HG03039 (cell line): Measurements from ENCODE around the gene SSC4D.

Source experiments
- ATAC-seq: cut with Tn5 transposase; IDR thresholded peaks from one replicate; pipeline ENCODE4 v1.9.1; 2021; ENCODE audit warnings: mild to moderate bottlenecking, moderate library complexity; ENCODE audit not compliant: unreplicated experiment

Gene SSC4D

DNA sequence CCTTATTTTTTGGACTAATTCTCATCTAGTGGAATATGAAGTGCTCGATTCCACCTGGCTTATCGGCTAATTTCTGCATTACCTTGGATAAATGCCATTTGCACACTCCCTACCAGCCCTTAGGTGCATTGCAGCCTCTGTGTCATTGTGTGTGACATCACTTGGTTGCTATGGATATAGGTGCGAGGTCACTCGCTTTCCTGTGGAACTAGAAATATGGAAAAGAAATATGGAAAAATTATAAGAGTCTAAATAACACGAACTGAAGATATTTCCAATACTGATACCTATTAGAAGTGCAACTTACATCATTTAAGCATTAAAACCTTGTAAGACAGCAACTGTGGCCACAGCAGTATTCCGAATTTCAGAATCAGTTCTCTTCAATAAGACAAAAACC, 52.7 kb downstream of the SSC4D start:
- no peak for ATAC-seq

DNA sequence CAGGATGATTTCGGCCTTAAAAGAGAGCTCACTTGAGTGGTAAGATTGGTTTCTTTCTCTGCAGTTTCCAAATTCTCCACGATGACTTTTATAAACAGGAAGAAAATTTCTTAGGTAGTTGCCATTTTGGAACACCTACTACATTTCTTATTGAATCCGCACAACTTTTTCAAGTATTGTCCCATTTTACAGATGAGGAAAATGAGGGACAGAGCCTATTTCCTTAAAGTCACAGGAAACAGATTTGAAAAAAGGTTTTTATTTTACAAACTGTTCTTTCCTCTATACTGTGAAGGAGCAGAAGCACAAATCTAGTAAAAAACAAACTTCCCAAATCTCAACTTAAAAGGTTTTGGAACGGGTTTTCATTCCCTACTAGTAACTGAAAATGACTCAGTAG, 53.4 kb downstream of the SSC4D start:
- no peak for ATAC-seq

DNA sequence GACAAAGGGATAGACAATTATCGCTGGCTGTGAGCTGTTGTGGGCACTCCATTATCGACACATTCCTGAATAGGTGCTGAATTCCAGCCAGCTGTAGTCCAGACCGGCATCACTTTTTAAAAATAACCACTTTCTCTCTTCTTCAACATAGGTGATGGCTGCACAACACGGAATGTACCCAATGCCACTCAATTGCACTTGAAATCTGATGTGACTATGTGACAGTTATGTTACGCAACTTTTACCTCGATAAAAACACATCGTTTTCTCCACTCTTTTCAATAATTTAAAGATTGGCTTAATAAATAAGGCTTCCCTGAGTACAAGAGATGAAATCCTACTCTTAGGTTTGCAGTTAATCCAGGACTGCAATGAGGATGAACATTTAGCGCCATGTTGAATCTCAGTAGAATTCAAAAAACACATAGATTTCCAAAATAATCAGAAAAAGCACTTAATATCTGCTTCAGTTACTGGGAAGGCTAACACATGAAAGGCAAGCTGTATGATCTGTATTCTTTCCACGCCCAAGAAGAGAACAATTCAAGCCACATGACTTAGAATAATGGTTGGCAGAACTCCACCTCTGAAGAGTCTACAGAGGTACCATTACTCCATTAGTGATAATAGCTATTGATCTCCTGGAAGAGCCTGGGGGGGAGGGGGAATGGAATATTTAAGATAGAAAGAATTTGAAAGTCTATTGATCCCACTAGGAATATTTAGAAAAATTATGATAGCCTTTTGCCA, 54.3 kb downstream of the SSC4D start:
- ATAC-seq: no peak

DNA sequence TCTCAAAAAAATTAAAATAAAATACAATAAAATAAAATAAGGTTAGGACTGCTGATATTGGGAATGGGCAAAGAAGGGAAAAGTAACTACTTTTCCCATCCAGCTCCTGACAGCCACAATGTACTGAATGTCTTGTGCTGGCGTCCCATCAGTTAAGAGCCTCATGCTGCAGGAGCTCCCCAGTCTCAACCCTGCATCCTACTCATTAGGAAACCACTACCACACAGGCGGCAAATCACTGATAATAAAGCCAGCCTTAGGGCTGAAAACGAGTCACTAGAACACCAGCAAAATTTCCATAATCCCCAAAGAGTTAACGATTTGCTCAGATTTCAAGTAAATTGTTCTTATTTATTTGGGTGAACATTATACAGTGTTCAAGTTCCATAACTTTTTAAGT, 55.0 kb downstream of the SSC4D start:
- no peak for ATAC-seq

DNA sequence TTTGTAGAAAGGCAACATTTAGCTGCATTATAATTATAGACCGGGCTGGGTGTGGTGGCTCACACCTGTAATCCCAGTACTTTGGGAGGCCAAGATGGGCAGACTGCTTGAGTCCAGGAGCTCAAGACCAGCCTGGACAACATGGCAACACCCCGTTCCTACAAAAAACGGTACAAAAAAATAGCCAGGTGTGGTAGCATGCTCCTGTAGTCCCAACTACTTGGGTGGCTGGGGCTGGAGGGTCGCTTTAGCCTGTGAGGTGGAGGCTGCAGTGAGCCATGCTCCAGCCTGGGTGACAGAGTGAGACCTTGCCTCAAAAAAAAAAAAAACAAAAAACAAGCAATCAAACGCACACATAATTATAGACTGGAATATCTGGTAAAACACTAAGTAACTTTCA, 55.8 kb downstream of the SSC4D start:
- no peak for ATAC-seq

DNA sequence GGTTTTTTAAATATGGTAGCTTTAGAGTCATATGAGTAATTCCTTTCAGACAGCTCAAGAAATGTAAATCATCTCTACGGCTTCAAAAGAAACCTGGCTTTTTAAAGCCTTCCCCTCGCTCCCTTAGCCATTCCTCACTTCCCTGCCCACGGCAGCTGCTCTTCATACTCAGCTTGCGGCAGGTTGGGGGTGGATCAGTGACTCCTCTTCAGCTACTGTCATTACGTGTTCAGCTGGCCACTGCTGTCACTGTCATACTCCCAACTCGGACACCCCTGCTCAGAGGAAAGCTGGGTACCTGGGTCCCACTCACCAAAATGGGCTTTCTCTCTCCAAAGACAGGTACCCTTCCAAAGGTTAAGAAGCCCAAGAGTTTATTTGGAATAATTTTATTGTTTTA, 57.3 kb downstream of the SSC4D start:
- ATAC-seq: no peak

DNA sequence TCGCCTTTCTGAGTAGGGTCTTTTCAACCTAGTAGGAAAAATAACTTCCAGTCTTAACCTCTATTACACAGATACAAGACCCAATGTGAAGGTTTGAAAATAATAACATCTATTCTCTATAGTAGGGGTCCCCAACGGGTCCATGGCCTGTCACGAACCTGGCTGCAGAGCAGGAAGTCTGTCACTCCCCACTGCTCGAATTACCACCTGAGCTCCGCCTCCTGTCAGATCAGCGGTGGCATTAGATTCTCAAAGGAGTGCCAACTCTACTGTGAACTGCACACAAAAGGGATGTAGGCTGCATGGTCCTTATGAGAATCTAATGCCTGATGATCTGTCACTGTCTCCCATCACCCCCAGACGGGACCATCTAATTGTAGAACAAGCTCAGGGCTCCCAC, 58.1 kb downstream of the SSC4D start:
- ATAC-seq: no peak

DNA sequence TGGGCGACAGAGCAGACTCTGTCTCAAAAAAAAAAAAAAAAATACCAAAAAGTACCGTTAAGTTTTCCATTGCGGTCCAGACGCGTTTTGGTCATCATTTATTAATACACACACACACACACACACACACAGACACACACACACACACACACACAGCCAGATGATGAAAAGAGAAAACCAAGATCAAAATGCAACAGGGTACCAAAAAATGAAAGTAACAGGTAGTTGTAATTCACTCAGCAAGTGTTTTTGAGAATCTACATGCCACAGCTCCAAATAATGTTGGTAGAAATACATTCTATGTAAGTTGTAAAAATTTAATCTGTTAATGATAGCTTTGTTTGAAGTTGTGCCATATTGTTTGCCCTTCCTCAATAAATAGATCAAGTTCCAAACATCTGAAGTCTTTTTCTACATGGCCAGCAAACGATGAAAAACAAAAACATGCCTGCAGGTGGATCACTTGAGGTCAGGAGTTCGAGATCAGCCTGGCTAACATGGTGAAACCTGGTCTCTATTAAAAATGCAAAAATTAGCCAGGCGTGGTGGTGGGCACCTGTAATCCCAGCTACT, 60.1 kb downstream of the SSC4D start:
- ATAC-seq: no peak

DNA sequence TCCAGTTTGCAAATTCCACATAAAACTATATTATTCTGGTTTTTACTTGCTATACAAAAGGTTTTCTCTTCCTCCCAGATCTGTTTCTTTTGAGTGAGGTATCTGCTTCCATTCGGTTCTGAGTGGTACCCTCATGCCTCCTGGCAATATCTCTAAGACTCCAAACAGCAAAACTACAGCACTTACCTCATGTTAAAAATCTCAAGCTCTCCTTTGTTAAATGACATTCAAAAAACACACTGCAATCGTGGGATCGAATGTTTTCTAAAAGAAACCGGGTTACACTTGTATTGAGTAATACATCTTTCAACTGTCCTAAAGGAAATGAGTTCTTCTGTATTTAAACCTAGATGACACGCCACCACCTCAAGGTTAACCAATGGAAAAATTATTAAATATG, 61.8 kb downstream of the SSC4D start:
- no peak for ATAC-seq

DNA sequence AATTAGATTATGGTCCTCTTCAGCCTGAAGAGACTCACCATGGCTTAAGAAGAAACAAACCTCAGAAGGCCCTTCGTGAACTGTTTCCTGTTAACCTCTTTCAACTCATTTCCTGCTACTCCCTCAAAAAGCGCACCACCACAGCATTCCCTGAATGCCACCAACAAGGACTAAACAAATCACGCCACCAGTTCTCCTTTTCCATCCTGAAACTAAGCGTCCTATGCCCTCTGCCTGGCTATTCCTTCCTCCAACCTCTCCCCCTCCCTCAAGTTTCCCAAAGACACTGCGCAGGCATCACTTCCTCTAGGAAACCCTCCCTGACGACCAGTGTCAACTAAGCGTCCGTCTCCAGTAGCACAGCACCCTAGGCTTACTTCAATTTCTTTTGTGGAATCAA, 62.7 kb downstream of the SSC4D start:
- no peak for ATAC-seq

DNA sequence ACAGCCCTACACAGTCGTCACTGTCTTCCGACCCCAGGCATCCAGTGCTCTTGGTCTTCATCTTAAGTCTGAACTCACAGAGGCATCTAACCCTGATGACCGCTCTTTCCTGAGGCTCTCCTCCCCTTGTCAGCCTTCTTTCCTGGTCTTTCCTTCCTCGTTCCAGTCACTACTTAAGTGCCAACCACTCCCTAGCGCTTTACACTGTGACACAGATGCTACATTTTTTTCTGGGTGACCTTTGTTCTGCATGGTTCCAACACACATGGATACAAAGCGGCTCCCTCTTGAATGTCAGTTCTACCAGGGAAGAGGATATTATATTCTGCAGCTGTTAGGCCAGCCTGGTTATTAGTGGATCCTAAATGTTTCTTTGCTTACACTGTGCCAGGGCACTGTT, 63.4 kb downstream of the SSC4D start:
- ATAC-seq: no peak

DNA sequence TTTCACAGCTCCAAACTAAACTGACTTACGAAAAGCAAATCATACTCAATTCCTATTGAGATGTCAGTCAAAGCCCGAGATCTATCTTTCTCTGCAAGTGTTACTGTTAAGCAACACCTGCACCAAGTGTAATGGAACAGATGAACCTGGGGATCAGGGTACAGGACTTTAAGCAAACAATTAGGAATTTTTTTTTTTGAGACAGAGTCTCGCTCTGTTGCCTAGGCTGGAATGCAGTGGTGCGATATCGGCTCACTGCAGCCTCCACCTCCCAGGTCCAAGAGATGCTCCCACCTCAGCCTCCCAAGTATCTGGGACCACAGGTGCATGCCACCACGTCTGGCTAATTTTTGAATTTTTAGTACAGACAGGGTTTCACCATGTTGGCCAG, 65.6 kb downstream of the SSC4D start:
- ATAC-seq: no peak

DNA sequence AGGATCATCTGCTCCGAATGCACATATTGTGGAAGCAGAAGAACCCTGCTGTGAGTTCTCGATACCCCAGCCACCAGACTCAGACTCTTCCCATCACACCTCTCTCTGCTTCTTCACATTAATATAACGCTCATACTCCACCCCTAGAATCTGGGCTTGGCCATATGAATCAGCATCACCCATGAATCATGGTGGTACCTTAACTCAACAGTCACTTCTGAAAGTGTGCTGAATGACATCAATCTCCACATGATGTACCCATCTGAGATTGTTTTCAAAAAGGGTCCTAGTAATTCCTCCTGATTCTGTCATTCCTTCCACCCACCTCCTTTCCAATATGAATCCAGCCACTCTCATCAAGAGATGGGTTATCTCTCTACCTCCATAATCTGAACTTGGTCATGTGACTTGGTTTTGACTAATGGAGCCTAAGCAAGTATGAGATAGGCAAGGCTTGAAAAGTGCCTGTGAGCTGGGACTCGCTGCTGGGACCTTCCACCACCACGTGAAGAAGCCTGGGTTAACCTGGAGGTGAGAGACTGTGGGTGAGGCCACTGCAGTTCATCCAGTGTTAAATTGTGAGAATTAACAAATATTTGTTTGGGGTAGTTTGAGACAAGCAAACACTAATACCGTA, 66.1 kb downstream of the SSC4D start:
- no peak for ATAC-seq

DNA sequence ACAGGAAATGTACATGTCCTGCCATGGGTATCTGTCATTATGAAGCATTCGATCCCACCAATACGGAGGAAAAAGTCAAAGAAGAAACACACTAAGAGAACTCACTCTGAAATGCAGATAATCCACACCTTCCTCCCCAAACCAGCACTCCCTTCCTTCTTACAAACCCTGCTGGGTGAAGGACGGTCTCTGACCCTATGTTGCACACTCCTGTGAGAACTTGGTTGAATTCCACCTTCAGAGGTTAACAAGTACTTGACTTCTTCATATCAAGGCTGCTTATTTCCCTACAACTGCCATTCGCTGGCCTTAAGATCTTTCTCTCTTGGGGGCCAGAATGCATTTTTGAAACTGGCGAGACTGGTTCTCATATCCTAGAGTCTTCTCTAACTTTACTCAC, 67.3 kb downstream of the SSC4D start:
- no peak for ATAC-seq

DNA sequence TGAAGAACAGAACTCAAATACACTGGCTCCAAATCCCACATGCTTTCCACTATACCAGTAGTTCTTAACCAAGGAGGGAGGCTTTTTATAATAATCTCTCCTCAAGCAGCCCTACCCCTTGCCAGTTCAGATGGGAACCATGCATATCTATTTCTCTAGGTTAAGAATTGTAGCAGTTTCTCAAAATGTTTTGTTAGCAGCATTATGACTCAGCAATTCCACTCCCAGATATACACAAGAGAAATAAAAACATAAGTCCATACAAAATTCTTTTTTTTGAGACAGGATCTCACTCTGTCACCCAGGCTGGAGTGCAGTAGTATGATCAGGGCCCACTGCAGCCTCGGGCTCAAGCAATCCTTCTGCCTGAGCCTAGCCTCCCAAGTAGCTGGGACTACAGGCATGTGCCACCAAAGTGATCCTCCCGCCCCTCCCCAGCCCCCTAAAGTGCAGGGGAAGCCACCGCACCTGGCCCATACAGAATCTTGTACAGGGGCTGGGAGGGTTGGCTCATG, 68.8 kb downstream of the SSC4D start:
- ATAC-seq: no peak
